Frontal cortex (tissue), 4 donors: ENCODE measurements around the gene CSN2. TPM values are rescaled to one million over a fixed set of nuclear protein-coding genes. Genes with fewer than 3 reads are reported as not detected.
"Not testable (repeated sequence)": the region's sequence is repeated elsewhere in the genome, so short reads cannot be mapped to it uniquely, and the experiment has no call there.

ENCODE experiments used
- DNase-seq, 2 donors: peaks; one replicate each; pipeline ENCODE4 v3.0.0; 2012; ENCODE audit warnings: low spot score in 2 of 2
- FAIRE-seq: peaks from 2 replicates; lab custom pipeline; 2012; peaks lifted over from hg19 to GRCh38; lab: Jason Lieb, UNC
- total RNA-seq: library from RNA; depleted of rRNA; stranded (reverse); fragments of >200 nt; gene quantifications from one replicate; pipeline ENCODE4 v1.2.3, GENCODE V29; 2014
- donor health status: control.
- donor health status: control.
- donor health status: control.

Gene CSN2, protein sequence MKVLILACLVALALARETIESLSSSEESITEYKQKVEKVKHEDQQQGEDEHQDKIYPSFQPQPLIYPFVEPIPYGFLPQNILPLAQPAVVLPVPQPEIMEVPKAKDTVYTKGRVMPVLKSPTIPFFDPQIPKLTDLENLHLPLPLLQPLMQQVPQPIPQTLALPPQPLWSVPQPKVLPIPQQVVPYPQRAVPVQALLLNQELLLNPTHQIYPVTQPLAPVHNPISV
- total RNA-seq: not detected

DNA sequence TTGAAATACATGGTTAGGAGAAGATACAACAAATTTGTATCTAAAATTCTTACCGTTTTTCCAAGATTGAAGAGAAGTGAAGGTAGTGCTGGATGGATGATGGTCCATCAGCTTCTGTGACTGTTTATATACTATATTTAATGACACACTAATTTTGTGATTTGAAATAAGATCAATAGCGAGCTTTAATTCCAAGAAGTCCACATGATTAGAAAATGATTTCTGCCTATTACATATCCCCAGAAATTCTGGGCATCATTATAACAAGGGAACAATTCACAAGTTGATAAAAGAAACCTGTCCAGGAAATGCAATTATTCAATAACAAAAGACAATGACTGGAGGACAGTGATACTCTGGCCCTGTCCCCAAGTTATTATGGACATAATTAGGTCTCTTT lies at the start of gene CSN2:
Gene CSN2, minus strand, starts transcription at position 101 of the 400 bp plus-strand sequence. CDS start 4,733 bp downstream, outside the sequence.
- FAIRE-seq (no peak), DNase-seq (no peak)

DNA sequence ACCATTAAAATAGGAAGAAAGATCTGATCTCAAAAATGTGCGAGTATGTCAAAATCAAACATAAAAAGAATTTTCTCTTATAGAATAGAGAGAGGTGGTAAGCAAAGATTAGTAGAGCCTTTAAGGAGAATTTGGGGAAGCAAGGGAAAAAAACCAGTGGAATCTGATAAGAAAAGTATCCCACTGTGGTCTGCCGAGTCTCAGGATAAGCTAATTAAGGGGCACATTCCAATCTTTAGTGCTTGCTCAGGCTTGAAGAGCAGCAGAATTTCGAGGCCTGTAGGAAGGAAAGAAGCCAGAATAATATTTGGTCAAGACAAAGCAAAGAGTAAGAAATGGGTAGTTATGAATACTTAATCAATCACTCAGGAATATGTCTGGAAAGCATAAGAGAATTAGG lies 43.2 kb upstream of the CSN2 start:
- DNase-seq (no peak), FAIRE-seq (no peak)

DNA sequence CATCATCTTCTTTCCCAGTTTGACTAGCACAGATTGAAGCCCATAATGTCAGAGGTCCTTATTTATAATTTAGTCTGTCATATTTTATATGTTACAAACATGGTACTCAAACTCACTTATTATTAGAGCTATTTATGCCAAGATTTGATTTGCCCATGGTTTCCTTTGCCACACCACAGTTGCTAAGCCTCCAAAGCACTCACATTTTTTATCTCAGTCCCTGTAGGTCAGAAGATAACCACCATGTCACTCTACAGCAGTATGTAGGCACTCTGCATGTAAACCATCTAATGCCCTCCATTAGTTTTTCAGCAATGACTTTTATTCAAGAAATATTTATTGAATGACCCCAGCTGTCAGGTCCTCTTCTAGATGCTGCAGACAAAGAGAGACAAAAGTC lies 37.0 kb upstream of the CSN2 start:
- DNase-seq (no peak), FAIRE-seq (no peak)

DNA sequence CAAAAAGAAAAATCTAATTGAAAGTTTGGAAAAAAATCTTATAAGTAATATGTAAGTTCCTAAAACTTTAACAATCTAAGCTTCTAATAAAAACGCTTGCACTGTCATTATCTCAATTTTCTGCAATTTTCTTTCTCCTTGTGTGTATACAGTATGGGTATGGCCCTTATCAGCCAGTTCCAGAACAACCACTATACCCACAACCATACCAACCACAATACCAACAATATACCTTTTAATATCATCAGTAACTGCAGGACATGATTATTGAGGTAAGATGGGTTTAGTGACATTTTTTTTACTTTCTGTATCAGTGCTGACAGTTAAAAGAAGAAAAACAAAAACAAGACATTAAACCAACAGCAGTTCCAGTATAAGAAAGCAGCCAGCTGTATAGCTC lies 35.2 kb upstream of the CSN2 start:
- no peak for FAIRE-seq
- DNase-seq: no peak

DNA sequence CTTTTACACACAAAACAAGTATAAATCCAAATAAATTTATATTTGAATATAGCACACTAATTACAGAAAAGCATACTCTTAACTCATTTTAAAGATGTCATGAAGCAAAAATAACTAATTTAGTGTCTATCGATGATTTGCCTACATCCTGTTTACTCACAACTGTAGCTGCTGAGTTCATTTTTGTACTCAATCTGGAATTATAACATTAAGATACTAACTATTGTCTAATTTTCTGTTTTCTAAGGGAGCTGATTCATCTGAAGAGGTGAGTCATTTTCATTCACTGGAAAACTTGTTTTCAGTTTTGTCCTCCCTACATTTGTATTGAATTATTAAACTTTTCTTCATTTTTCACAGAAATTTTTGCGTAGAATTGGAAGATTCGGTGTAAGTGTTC lies 33.9 kb upstream of the CSN2 start:
- FAIRE-seq (no peak), DNase-seq (no peak)

DNA sequence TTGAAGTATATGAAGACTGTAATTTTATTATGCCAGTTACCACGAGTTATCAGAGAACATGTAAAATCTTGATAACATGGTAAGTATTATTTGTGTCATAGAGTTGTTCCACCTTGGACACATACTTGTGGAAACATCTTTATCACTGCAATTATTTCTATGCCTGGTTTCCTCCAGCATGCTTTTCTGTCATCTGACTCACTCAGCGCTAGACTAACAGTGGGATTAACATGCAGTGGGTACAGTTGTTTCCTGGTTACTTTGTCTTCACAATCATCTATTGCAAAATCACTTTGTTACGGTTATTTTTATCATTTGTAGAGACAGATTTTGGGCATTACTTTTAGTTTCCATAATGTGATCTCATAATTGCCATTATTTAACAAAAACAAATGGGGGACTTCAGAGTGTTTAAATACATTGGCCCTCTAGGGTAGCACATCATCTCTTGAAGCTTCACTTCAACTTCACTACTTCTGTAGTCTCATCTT lies 30.0 kb upstream of the CSN2 start, which contains the start of gene STATH:
Gene STATH, plus strand, starts transcription at position 441 of the 491 bp plus-strand sequence. CDS start 2,472 bp downstream, outside the sequence.
- FAIRE-seq (no peak), DNase-seq (no peak)

DNA sequence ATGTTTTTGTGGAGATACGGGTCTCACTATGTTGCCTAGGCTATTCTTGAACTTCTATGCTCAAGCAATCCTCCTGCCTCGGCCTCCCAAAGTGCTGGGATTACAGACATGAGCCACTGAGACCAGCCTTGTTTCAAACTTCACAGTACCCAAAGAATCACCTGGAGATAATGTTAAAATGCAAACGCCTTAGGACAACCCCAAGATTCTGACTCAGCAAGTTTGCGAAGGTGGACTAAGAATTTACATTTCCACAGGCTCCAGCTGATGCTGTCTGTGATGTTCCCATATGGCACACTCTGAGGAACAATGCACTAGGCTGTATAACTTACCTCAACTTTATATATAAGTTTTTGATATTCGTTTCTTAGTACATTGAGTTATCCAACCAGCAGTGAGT lies 29.3 kb upstream of the CSN2 start:
- FAIRE-seq (no peak), DNase-seq (no peak)

DNA sequence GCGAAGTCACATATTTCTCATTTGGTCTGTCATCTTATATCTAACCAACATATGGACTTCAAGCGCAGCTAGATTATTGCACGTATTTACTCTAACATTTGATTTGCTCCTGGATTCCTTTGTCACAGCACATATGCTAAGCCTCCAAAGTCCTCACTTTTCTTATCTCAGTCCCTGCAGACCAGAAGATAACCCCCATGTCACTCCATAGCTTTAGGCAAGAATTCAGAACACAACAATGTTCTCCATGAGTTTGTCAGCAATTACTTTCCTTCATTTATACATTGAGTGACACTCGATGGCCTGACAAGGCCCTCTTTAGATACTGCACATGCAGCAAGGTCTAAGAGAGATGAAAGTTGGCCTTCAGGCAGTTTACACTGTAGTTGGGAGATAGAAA lies 25.5 kb upstream of the CSN2 start:
- FAIRE-seq: no peak
- no peak for DNase-seq

DNA sequence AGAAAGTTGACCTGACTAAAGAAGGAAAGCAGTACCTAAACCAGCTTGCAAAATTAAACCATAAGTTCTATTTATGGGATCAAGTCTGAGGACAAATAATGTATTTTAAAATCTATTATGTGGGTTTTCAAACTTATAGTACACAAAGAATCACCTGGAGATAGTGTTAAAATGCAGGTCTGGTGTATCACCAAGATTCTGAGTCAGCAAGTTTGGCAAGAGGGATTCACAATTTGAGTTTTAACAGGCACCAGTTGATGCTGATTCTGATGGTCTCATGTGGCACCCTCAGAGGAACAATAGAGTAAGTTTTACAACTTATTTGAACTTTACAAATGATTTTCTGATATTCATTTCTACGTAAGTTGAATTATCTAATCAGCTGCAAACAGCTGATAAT lies 21.1 kb upstream of the CSN2 start:
- FAIRE-seq: no peak

DNA sequence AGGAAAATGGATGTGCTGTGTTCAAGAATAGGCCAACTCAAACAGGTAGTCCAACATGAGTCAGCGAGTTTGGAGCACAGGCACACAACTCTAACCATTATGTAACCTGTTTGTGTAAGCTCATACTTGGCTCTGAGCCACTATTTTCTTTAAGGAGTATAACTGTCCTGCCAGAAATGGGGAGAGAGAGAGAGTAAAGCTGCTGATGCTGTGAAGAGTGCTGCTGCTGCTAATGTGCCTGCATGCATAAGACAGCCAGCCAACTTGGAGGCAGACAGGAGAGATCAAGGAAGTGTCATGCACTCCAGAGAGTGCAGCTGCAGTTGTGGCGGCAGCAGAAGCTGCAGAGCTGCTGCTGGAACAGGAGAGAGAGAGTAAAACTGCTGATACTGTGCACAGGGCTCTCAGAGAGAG lies 18.5 kb upstream of the CSN2 start:
- FAIRE-seq (no peak), DNase-seq (no peak)

More for the DNA sequence above, 21.1 kb upstream of the CSN2 start:
- no peak for DNase-seq

DNA sequence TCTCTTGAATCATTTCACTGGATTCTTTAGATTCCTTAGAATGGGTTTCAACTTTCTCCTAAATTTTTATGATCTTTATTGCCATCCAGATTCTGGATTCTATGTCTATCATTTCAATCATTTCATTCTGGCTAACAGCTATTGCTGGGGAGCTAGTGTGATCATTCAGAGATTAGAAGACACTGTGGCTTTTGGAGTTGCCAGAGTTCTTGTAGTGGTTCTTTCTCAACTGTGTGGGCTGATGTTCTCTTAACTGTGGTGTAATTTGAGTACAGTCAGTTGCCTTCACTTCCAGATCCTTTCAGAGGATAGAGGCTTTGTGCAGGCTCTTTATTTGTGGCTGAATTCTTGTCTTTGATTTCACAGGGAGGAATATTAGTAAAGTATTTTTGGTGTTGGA lies 12.1 kb upstream of the CSN2 start:
- FAIRE-seq: no peak
- DNase-seq: no peak

DNA sequence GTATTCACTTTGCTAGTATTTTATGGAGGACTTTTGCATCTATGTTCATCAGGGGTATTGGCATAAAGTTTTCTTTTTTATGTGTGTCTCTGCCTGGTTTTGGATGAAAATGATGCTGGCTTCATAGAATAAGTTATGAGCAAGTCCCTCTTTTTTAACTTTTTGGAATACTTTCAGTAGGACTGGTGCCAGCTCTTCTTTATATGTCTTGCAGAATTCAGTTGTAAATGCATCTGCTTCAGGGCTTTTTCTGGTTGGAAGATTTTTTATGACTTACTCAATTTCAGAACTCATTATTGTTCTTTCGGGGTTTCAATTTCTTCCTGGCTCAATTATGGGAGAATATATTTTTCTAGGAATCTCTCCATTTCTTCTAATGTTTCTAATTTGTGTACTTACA lies 9.1 kb upstream of the CSN2 start:
- FAIRE-seq (no peak), DNase-seq (no peak)

DNA sequence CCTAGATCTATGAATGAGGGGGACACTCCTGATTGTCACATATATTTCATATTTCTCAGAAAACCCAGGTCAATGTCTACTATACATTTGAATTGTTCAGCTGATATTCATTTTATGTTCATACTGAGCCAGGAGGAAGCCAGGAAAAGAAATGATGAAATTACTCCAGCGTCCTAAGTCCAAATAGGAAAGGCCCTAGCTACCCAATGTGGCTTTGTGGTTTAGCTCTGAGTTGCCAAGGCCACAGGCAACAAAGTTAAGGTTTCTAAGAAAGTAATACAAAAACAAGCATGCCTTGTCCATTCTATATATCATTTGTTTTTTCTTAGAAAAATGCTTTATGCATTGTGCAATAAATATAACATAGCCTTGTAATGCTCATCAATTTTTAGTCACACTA lies 4.5 kb upstream of the CSN2 start:
- FAIRE-seq: no peak

DNA sequence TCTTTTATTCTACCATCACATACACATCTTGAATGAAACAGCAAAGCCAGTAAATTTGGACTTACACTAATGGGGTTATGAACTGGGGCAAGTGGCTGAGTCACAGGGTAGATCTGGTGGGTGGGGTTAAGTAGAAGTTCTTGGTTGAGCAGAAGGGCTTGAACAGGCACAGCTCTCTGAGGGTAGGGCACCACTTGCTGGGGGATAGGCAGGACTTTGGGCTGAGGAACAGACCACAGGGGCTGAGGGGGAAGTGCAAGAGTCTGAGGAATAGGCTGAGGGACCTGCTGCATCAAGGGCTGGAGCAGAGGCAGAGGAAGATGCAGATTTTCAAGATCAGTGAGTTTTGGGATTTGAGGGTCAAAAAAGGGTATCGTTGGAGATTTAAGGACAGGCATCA lies 8.3 kb downstream of the CSN2 start:
- FAIRE-seq: no peak

More for the DNA sequence above, 4.5 kb upstream of the CSN2 start:
- no peak for DNase-seq

DNA sequence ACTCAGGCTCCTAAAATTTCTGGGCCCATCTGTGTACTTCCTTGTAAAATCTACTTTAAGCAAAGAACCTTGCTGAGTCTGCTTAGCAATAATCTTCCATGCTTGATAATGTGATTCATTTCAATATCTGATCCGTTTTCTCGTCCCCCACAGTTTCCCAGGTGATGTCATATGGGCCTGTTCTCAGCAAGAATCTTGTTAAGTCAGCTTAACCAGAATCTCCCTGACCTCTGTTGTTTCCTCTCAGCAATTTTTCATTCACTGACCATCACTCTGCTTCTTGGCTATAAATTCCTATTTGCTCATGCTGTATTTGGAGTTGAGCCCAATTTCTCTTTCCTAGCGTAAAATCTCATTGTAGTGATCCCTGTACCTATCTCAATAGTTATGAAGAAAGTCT lies 13.9 kb downstream of the CSN2 start:
- FAIRE-seq (no peak), DNase-seq (no peak)

More for the DNA sequence above, 8.3 kb downstream of the CSN2 start:
- DNase-seq: no peak

DNA sequence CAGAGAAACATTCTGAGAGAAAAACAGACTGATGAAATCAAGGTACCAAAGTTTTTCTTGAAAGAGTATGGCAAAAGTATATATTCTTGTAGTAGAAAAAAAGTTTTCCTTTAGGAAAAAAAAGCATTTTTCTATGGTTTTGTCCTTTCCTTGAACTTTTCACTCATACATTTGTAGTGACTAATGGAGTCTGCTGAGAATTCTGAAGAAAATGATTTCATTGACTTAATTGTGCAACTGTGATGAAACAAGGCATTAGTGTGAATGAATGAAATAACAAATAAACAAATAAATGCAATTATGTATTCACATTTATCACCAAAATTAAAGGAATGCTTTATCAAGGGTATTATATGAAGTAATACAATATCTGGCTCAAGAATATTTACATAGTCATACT lies 29.0 kb downstream of the CSN2 start:
- DNase-seq: no peak
- FAIRE-seq: no peak

DNA sequence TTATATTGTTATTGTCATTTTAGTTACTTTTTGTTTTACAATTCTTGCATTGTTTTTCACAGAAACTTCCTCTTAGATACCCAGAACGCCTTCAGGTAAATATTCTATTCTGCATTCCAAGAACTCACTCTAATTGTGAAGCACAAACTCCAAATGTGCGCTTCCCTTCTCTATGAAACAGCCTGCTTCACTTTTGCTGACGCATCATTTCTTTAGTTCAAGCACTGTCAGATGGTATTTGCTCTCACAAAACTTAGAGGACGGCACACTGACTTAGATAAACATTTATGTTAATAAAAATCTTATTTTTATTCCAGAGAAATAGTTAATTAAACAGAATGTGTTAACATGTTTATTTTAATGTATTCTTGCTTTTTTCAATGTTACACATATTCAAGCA lies 31.4 kb downstream of the CSN2 start:
- FAIRE-seq: no peak

DNA sequence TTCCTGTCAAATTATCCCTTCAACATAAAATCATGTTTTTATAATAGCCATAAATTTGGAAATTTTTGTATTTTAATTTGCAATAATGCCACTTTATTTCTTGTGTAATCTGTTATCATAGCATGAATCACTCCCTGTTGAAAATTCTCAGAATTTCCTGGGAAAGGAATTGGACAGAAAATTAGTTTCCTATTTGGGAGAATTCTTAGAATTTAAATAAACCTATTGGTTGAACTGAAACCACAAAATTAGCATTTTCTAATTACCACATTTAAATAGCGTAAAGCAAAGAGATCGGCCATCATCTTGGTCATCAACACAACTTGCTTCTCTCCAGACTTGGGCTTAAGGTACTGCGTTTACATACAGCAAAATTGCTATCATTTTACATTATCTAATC lies 34.8 kb downstream of the CSN2 start, which contains the start of gene CSN1S1:
Gene CSN1S1, plus strand, starts transcription at position 301 of the 400 bp plus-strand sequence. CDS start 1,488 bp downstream, outside the sequence.
- FAIRE-seq (no peak), DNase-seq (no peak)

More for the DNA sequence above, 31.4 kb downstream of the CSN2 start:
- no peak for DNase-seq

DNA sequence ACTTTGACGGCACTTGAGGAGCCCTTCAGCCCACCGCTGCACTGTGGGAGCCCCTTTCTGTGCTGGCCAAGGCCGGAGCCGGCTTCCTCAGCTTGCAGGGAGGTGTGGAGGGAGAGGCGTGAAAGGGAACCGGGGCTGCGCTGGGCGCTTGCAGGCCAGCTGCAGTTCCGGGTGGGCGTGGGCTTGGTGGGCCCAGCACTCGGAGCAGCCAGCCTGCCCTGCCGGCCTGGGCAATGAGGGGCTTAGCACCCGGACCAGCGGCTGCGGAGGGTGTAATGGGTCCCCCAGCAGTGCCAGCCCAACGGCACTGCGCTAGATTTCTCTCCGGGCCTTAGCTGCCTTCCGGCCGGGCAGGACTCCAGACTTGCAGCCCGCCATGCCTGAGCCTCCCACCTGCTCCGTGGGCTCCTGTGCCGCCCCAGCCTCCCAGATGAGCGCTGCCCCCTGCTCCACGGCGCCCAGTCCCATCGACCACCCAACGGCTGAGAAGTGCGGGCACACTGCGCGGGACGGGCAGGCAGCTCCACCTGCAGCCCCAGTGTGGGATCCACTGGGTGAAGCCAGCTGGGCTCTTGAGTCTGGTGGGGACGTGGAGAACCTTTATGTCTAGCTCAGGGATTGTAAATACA lies 41.6 kb downstream of the CSN2 start:
- not testable (repeated sequence) for FAIRE-seq, DNase-seq

DNA sequence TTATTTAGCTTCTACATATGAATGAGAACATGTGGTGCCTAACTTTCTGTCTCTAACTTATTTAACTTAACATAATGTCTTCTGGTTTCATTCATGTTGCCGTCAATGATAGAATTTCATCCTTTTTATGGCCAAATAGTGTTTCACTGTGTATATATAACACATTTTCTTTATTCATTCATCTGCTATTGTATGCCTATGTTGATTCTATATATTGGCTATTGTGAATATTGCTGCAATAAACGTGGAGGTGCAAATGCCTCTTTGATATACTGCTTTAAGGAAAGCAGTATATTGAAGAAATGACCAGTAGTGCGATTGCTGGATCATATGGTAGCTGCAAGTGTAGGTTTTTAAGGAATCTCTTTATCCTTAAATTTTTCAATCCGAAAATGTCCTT lies 44.7 kb downstream of the CSN2 start:
- FAIRE-seq (no peak), DNase-seq (no peak)

DNA sequence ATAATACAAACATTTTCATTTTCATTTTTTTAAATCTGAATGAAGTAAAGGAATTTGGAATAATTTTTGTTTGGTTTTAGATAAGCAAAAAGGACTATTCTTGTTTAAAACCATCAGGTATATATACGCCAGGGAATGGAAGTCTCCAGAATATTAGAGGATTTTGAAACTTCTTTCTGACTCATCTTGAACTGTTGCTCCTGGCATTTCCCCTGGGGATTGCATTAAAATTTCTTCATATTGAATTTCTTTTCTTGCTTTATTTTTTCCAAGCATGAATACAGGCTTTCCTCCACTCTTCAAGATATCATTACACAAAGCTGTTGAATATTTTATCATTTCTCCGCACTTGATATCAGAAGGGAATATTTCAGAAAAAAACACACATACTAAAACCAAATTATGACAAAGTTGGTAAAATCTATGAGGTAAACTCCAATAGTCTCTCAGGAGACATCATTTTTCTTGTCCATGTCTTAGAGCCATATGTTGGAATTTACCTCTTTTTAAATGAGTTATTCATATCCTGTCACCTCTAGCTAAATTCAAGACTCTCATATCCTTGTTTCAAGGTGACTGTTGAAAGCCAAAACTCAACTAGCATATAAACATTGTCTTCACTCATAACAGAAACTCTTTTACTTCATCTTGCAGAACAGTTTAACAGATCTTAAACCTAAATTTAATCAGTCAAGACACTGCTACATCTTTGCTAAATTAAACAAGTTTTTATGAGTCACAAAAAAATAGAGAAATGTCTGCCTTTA lies 55.3 kb downstream of the CSN2 start:
- no peak for FAIRE-seq
- no peak for DNase-seq
